Measurements from ENCODE around the gene UTP25.

DNA sequence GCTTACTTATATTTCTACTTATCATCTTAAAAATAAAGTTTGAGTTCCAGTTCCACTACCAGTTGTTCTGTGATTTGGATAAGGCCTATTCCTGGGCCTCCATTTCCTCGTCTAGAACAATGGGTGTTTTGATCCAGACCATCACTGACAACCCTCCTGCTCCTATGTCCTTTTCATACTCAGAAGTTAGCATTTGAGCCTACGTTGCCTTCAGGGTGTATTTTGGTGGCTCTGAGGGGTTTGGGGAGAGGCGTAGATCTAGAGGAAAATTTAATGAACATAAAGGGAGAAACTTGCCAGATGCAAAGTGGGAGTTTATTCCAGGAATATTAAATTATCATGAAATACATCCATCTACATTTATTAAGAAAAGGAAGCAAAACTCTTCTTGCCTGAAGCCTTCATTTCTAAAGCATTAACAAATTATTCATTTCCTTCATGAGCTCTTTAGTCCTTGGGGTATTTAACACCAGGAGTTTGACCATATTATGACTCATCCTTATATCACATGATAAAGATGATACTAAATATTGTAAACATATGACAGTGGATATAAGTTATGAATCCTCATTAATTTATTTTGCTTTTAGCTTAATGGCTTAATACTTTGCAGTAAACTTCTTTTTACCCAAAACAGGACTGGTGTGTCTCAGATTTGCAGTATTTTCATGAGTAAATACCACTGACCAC lies 63.0 kb downstream of the UTP25 start:
- TF ChIP-seq, protein P1, sequence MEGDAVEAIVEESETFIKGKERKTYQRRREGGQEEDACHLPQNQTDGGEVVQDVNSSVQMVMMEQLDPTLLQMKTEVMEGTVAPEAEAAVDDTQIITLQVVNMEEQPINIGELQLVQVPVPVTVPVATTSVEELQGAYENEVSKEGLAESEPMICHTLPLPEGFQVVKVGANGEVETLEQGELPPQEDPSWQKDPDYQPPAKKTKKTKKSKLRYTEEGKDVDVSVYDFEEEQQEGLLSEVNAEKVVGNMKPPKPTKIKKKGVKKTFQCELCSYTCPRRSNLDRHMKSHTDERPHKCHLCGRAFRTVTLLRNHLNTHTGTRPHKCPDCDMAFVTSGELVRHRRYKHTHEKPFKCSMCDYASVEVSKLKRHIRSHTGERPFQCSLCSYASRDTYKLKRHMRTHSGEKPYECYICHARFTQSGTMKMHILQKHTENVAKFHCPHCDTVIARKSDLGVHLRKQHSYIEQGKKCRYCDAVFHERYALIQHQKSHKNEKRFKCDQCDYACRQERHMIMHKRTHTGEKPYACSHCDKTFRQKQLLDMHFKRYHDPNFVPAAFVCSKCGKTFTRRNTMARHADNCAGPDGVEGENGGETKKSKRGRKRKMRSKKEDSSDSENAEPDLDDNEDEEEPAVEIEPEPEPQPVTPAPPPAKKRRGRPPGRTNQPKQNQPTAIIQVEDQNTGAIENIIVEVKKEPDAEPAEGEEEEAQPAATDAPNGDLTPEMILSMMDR (IDR thresholded peaks at IDR 0.05): no peak
- no peak for TF ChIP-seq POLR2AphosphoS5 (IDR thresholded peaks at IDR 0.05)
- TF ChIP-seq POLR2A (IDR thresholded peaks at IDR 0.05; ENCODE audit: low read depth): no peak
